ENCODE measurements around the gene SNRNP25. TPM values are rescaled to one million over a fixed set of nuclear protein-coding genes. Genes with fewer than 3 reads are reported as not detected.

SNRNP25 gene
- total and polyA plus RNA-seq, 9 of the 15 experiments (the other 6 are each of a cell fraction or from before 2014, with no cell fraction given) = 59.0 to 176 (median 108) TPM

- H3K4me3 ChIP-seq = no peak overlapping the region
- peaks cover 12% of the 10 kb centered on the region; the same call in 1 of the 2 replicates for H4K20me1 ChIP-seq (replicated peaks; ENCODE audit: control insufficient read depth, insufficient read depth, low read length)
- intact Hi-C loops (cut with micrococcal nuclease) (no loop called here), in situ Hi-C loops (cut with MboI) (no loop called here)
- no peak for ATAC-seq
- ChIA-PET POLR2A (interaction anchor here (0.6 to 2.8 kb wide), 6 partner anchors 8 to 1994 kb away, joined by 3 to 16 read pairs (median 3); partner anchors contain the start of gene RHBDF1), CTCF (ENCODE audit: low intra/inter-chr PET ratio) (no interaction called here)
- no peak for TF ChIP-seq JUND (IDR thresholded peaks at IDR 0.05; ENCODE audit: borderline replicate concordance, low read depth, low read length)
- TF ChIP-seq JUND (tag; IDR thresholded peaks at IDR 0.05; ENCODE audit: borderline replicate concordance, low read depth, low read length) = no peak
- no peak for TF ChIP-seq NCOA1 (IDR thresholded peaks at IDR 0.05; ENCODE audit: low read depth)
- peak; percentile 86 for TF ChIP-seq RBM22 (IDR thresholded peaks at IDR 0.05; ENCODE audit: low read depth, low read length, poor library complexity, severe bottlenecking)
- TF ChIP-seq POLR2G (IDR thresholded peaks at IDR 0.05; ENCODE audit: low read depth, low read length) = peak; percentile 65
- TF ChIP-seq ELK1 (CRISPR knock-in tag; IDR thresholded peaks at IDR 0.05) = no peak
- peak; percentile 27; the same call in 1 of the 2 replicates for TF ChIP-seq RBFOX2 (IDR thresholded peaks at IDR 0.05; ENCODE audit: low read depth, low read length)
- no peak for TF ChIP-seq CHCHD3 (CRISPR knock-in tag; IDR thresholded peaks at IDR 0.05)
- no peak for TF ChIP-seq TAF15 (IDR thresholded peaks at IDR 0.05; ENCODE audit: low read depth, low read length)
- peaks cover 82% of the 10 kb centered on the region; the same call in 2 of the 3 replicates for H3K36me3 ChIP-seq (ENCODE audit: control insufficient read depth, insufficient read depth, low read length)
- no peak overlapping the region for H3K4me2 ChIP-seq (ENCODE audit: insufficient read depth, low read length)
- peak overlapping the region in 1 of 2 experiments; percentile 65; a peak in 1 of 4 replicates for H3K9ac ChIP-seq (ENCODE audit: insufficient read depth in 1 of 2, low read depth in 2 of 2, low read length in 2 of 2)
- no peaks in the 10 kb centered on the region for H3K27me3 ChIP-seq (ENCODE audit: control insufficient read depth in 2 of 2, insufficient read depth in 2 of 2, low read length in 2 of 2)
- no TSS peak for BruUV-seq (replicated peaks)
- H3K79me2 ChIP-seq (ENCODE audit: control insufficient read depth, insufficient read depth, low read length) = no peaks in the 10 kb centered on the region
- FAIRE-seq = no peak
- no peaks in the 10 kb centered on the region for H3K9me3 ChIP-seq (replicated peaks; ENCODE audit: control insufficient read depth, insufficient read depth, low read depth, low read length)
- peaks cover 3% of the 10 kb centered on the region for H3K9me1 ChIP-seq (ENCODE audit: control insufficient read depth, insufficient read depth, low read length)
- DNase-seq (ENCODE audit: extremely low read depth in 1 of 4, low spot score in 3 of 4) = no peak
- WGBS (ENCODE audit: insufficient coverage, low coverage, missing lambda C conversion rate) = 90% methylated on average over 17 of the region's 18 CpGs
- no peak overlapping the region for H2AFZ ChIP-seq (ENCODE audit: low read depth, low read length)
- no peak overlapping the region for H3K27ac ChIP-seq (ENCODE audit: extremely low read depth, low read depth, low read length)
- peaks cover 2 to 54% of the 10 kb centered on the region in 2 experiments; a peak in 4 of 5 replicates for H3K4me1 ChIP-seq (replicated peaks in 1 of 2; ENCODE audit: control insufficient read depth in 2 of 2, insufficient read depth in 2 of 2, low read length in 2 of 2)
Observed at GRCh38 chr16:85407-85782, 31.8 kb downstream of the SNRNP25 start.
